Stimulated activated CD4-positive, alpha-beta T cell treated with anti-CD3 and anti-CD28 coated beads, Interleukin-2, amount 100 ng/mL, for 48 hours (primary cell): ENCODE results near the gene ESRRB.

Experiments used
- DNase-seq, 2 donors: peaks; one replicate each; pipeline ENCODE4 v3.0.0-alpha.2; 2020

The ESRRB gene

GRCh38 chr14:76375947-76376404 lies at the start of gene ESRRB:
TSS of gene ESRRB (plus strand) at chr14:76376137. CDS start at chr14:76376402, 265 bp downstream.
- no peak for DNase-seq

- DNase-seq: no peak
These were observed 48.8 kb upstream of the ESRRB start for GRCh38 chr14:76326918-76327689.

GRCh38 chr14:76328457-76329137 lies 47.3 kb upstream of the ESRRB start:
- no peak for DNase-seq

GRCh38 chr14:76329154-76329928 lies 46.6 kb upstream of the ESRRB start:
- no peak for DNase-seq

GRCh38 chr14:76329951-76330350 lies 46.0 kb upstream of the ESRRB start:
- DNase-seq: no peak

- DNase-seq: no peak
These were observed 45.3 kb upstream of the ESRRB start for GRCh38 chr14:76330411-76331327.

- DNase-seq: no peak
These were observed 44.5 kb upstream of the ESRRB start for GRCh38 chr14:76331328-76332011.

GRCh38 chr14:76333664-76334063 lies 42.3 kb upstream of the ESRRB start:
- no peak for DNase-seq

GRCh38 chr14:76334316-76334715 lies 41.6 kb upstream of the ESRRB start:
- DNase-seq: no peak

- no peak for DNase-seq
These were observed 39.1 kb upstream of the ESRRB start for GRCh38 chr14:76336876-76337275.

GRCh38 chr14:76337635-76338545 lies 38.0 kb upstream of the ESRRB start:
- DNase-seq: no peak

GRCh38 chr14:76339728-76340615 lies 36.0 kb upstream of the ESRRB start:
- DNase-seq: no peak

- no peak for DNase-seq
These were observed 32.6 kb upstream of the ESRRB start for GRCh38 chr14:76343386-76343785.

GRCh38 chr14:76346391-76347160 lies 29.4 kb upstream of the ESRRB start:
- no peak for DNase-seq

- DNase-seq: no peak
These were observed 27.0 kb upstream of the ESRRB start for GRCh38 chr14:76348898-76349297.

- DNase-seq: no peak
These were observed 25.9 kb upstream of the ESRRB start for GRCh38 chr14:76349993-76350392.

GRCh38 chr14:76350671-76351070 lies 25.3 kb upstream of the ESRRB start:
- DNase-seq: no peak

- DNase-seq: no peak
These were observed 24.0 kb upstream of the ESRRB start for GRCh38 chr14:76351941-76352340.
